ENCODE measurements around the gene LCP2. TPM values are rescaled to one million over a fixed set of nuclear protein-coding genes. Genes with fewer than 3 reads are reported as not detected.

The LCP2 gene
- total and polyA plus RNA-seq, 2 of the 8 experiments (the other 6 are each of a cell fraction or from before 2014, with no cell fraction given), result 0.26 to 0.33 TPM

GRCh38 chr5:170238456-170239196 lies 59.0 kb downstream of the LCP2 start:
- H4K8ac ChIP-seq (ENCODE audit: extremely low read depth, insufficient read depth, low read length), result no peak overlapping the region
- H3K23me2 ChIP-seq (ENCODE audit: low read depth, low read length), result no peaks in the 10 kb centered on the region
- H3K23ac ChIP-seq (ENCODE audit: insufficient read length), result no peak overlapping the region
- no peak overlapping the region for H2AK5ac ChIP-seq (ENCODE audit: low read depth, low read length)
- H3K9me3 ChIP-seq (ENCODE audit: insufficient read depth in 2 of 2, low read depth in 1 of 2, low read length in 1 of 2), result no peaks in the 10 kb centered on the region
- H3K79me2 ChIP-seq (ENCODE audit: control insufficient read depth in 1 of 2, insufficient read depth in 2 of 2, low read length in 2 of 2), result no peaks in the 10 kb centered on the region
- H4K5ac ChIP-seq (ENCODE audit: insufficient read length, low read depth, low read length), result no peak overlapping the region
- no peak overlapping the region for H3K4me2 ChIP-seq (ENCODE audit: insufficient read depth in 1 of 2, low read depth in 2 of 2, low read length in 2 of 2)
- no peak overlapping the region for H3K27ac ChIP-seq (ENCODE audit: low read depth, low read length)
- H3K9ac ChIP-seq (replicated peaks in 1 of 4; ENCODE audit: extremely low read depth in 1 of 4, low read depth in 3 of 4, low read length in 3 of 4), result no peak overlapping the region
- H3K18ac ChIP-seq (ENCODE audit: extremely low read depth, low read length), result no peak overlapping the region
- no peak overlapping the region for H3K4ac ChIP-seq (replicated peaks; ENCODE audit: insufficient read length, low read depth, low read length)
- no peak overlapping the region for H3K14ac ChIP-seq (ENCODE audit: insufficient read length)
- no peak overlapping the region for H2AFZ ChIP-seq (ENCODE audit: low read length)
- FAIRE-seq, result no peak
- no peak for DNase-seq (ENCODE audit: low read depth in 1 of 2, low spot score in 2 of 2)
- H2BK120ac ChIP-seq (replicated peaks; ENCODE audit: low read depth, low read length), result no peak overlapping the region
- POLR2A ChIA-PET (ENCODE audit: partially characterized antibody), result no interaction called here
- 69% methylated on average over 1 of the region's 1 CpG; no CpG with 5 or more reads in 1 of the 2 experiments for WGBS, 2 experiments (ENCODE audit: extremely low coverage in 1 of 2, insufficient coverage in 1 of 2, insufficient read length in 1 of 2, insufficient replicate concordance in 2 of 2, low coverage in 1 of 2, low lambda C conversion rate in 2 of 2, missing lambda C conversion rate in 1 of 2)
- no peaks in the 10 kb centered on the region for H3K4me1 ChIP-seq (replicated peaks in 1 of 4; ENCODE audit: control insufficient read depth in 3 of 4, insufficient read depth in 4 of 4, low read length in 3 of 4)
- no peak overlapping the region for H4K91ac ChIP-seq (replicated peaks; ENCODE audit: insufficient read length, low read length)
- H3K79me1 ChIP-seq (ENCODE audit: low read depth, low read length), result no peaks in the 10 kb centered on the region
- H3K36me3 ChIP-seq (ENCODE audit: control insufficient read depth in 2 of 4, insufficient read depth in 4 of 4, low read length in 3 of 4), result no peaks in the 10 kb centered on the region
- H3K4me3 ChIP-seq (ENCODE audit: extremely low read depth in 1 of 4, insufficient read depth in 2 of 4, low read depth in 3 of 4, low read length in 4 of 4), result no peak overlapping the region
- H2BK12ac ChIP-seq (ENCODE audit: low read depth, low read length), result no peak overlapping the region
- H2BK15ac ChIP-seq (ENCODE audit: low read length), result no peak overlapping the region
- no peak overlapping the region for H2BK5ac ChIP-seq (ENCODE audit: low read depth, low read length)
- CTCF ChIA-PET (ENCODE audit: partially characterized antibody), result interaction anchor here (0.8 to 6.6 kb wide), 4 partner anchors 12 to 101 kb away, joined by 3 to 31 read pairs (median 6); no protein-coding TSS in a partner anchor
- no peaks in the 10 kb centered on the region for H3K27me3 ChIP-seq (replicated peaks in 1 of 4; ENCODE audit: control insufficient read depth in 3 of 4, extremely low read depth in 1 of 4, insufficient read depth in 3 of 4, low read length in 3 of 4)
- no peak overlapping the region for H3K56ac ChIP-seq (replicated peaks; ENCODE audit: insufficient read length, low read depth, low read length)
- no peaks in the 10 kb centered on the region for H4K20me1 ChIP-seq (replicated peaks in 1 of 2; ENCODE audit: control insufficient read depth in 1 of 2, insufficient read depth in 2 of 2, low read length in 2 of 2)
- H2BK20ac ChIP-seq (ENCODE audit: low read length), result no peak overlapping the region
- no peak for TF ChIP-seq CBX8 (IDR thresholded peaks at IDR 0.05; ENCODE audit: borderline replicate concordance, low read depth, low read length)
- no peak for TF ChIP-seq HDAC6 (IDR thresholded peaks at IDR 0.05; ENCODE audit: low read depth, low read length)
- no peak for TF ChIP-seq POLR2A (IDR thresholded peaks at IDR 0.05; ENCODE audit: control extremely low read depth in 1 of 2, low read depth in 2 of 2, low read length in 2 of 2)
- no peak for TF ChIP-seq BCL11A (IDR thresholded peaks at IDR 0.05; ENCODE audit: low read depth in 2 of 2, low read length in 2 of 2)
- TF ChIP-seq RXRA (IDR thresholded peaks at IDR 0.05; ENCODE audit: insufficient read depth, low read depth, low read length), result no peak
- no peak for TF ChIP-seq NANOG (IDR thresholded peaks at IDR 0.05; ENCODE audit: insufficient read depth, low read depth, low read length, poor library complexity, severe bottlenecking)
- no peak for TF ChIP-seq RBBP5 (IDR thresholded peaks at IDR 0.05; ENCODE audit: borderline replicate concordance, low read depth, low read length)
- no peak for TF ChIP-seq TEAD4 (IDR thresholded peaks at IDR 0.05; ENCODE audit: low read depth, low read length)
- no peak for TF ChIP-seq KDM4A (IDR thresholded peaks at IDR 0.05; ENCODE audit: low read depth, low read length, severe bottlenecking)
- no peak for TF ChIP-seq EZH2 (IDR thresholded peaks at IDR 0.05; ENCODE audit: low read depth, low read length, severe bottlenecking)
- TF ChIP-seq SRF (IDR thresholded peaks at IDR 0.05; ENCODE audit: low read depth, low read length), result no peak
- TF ChIP-seq CTBP2 (IDR thresholded peaks at IDR 0.05; ENCODE audit: borderline replicate concordance, insufficient read depth, insufficient read length, low read length), result no peak
- no peak for TF ChIP-seq RAD21 (IDR thresholded peaks at IDR 0.05 in 1 of 2, conservative IDR thresholded peaks at IDR 0.05 in 1 of 2; ENCODE audit: low read depth in 2 of 2, low read length in 2 of 2)

Measured in H1 (cell line).